Renal cortex interstitium (tissue), 15 donors: ENCODE measurements around the gene ZSCAN30. TPM values are rescaled to one million over a fixed set of nuclear protein-coding genes. Genes with fewer than 3 reads are reported as not detected.

Experiments used
- DNase-seq, 11 donors: peaks; one replicate each; pipeline ENCODE4 v3.0.0-alpha.2; 2013; ENCODE audit warnings: low read depth in 9 of 11, low spot score in 4 of 11; ENCODE audit errors: extremely low read depth in 1 of 11
- long read RNA-seq, 16 experiments: transcript quantifications; one replicate each; lab custom pipeline, GENCODE V29; 2026
- polyA plus RNA-seq, 3 donors: library from polyadenylated mRNA; unstranded; fragments of 120-200 nt; gene quantifications; one replicate each; pipeline ENCODE4 v1.2.1, GENCODE V29; 2013; ENCODE audit not compliant: insufficient read length in 3 of 3

Gene ZSCAN30
- polyA plus RNA-seq: 10 to 100 TPM; 36.3 to 56.6 (median 48.7) TPM
- long read RNA-seq, donor 1, partial matches to known transcripts: 0 of 1 reads
- long read RNA-seq, donor 1, other reads (novel, unspliced or antisense): 0 of 1 reads
- long read RNA-seq, donor 2, partial matches to known transcripts: 5 of 7 reads
- long read RNA-seq, donor 2, other reads (novel, unspliced or antisense): 0 of 7 reads
- long read RNA-seq, donor 3, full-length matches to known transcripts: 9 of 23 reads
- long read RNA-seq, donor 3, partial matches to known transcripts: 14 of 23 reads
- long read RNA-seq, donor 3, other reads (novel, unspliced or antisense): 0 of 23 reads
- long read RNA-seq, donor 4, transcript ZSCAN30-206 (1 exons, 2,028 nt): major isoform, 18 of 46 reads
- long read RNA-seq, donor 4, partial matches to known transcripts: 18 of 46 reads
- long read RNA-seq, donor 4, other reads (novel, unspliced or antisense): 9 of 46 reads
- long read RNA-seq, donor 5: 0 reads
- long read RNA-seq, donor 6, full-length matches to known transcripts: 18 of 25 reads
- long read RNA-seq, donor 6, partial matches to known transcripts: 7 of 25 reads
- long read RNA-seq, donor 6, other reads (novel, unspliced or antisense): 0 of 25 reads
- long read RNA-seq, donor 7, full-length matches to known transcripts: 9 of 9 reads
- long read RNA-seq, donor 7, partial matches to known transcripts: 0 of 9 reads
- long read RNA-seq, donor 7, other reads (novel, unspliced or antisense): 0 of 9 reads
- long read RNA-seq, donor 8: 0 reads
- long read RNA-seq, donor 9, full-length matches to known transcripts: 9 of 9 reads
- long read RNA-seq, donor 9, partial matches to known transcripts: 0 of 9 reads
- long read RNA-seq, donor 9, other reads (novel, unspliced or antisense): 0 of 9 reads
- long read RNA-seq, donor 10, full-length matches to known transcripts: 8 of 8 reads
- long read RNA-seq, donor 10, partial matches to known transcripts: 0 of 8 reads
- long read RNA-seq, donor 10, other reads (novel, unspliced or antisense): 0 of 8 reads
- long read RNA-seq, donor 11, full-length matches to known transcripts: 7 of 33 reads
- long read RNA-seq, donor 11, partial matches to known transcripts: 18 of 33 reads
- long read RNA-seq, donor 11, other reads (novel, unspliced or antisense): 8 of 33 reads
- long read RNA-seq, donor 12, full-length matches to known transcripts: 10 of 10 reads
- long read RNA-seq, donor 12, partial matches to known transcripts: 0 of 10 reads
- long read RNA-seq, donor 12, other reads (novel, unspliced or antisense): 0 of 10 reads
- long read RNA-seq, donor 13: 0 reads
- long read RNA-seq, donor 14, full-length matches to known transcripts: 4 of 4 reads
- long read RNA-seq, donor 14, partial matches to known transcripts: 0 of 4 reads
- long read RNA-seq, donor 14, other reads (novel, unspliced or antisense): 0 of 4 reads
- long read RNA-seq, donor 15, transcript ZSCAN30-206 (1 exons, 2,028 nt): major isoform, 6 of 6 reads
- long read RNA-seq, donor 15, partial matches to known transcripts: 0 of 6 reads
- long read RNA-seq, donor 15, other reads (novel, unspliced or antisense): 0 of 6 reads
- long read RNA-seq, donor 16, full-length matches to known transcripts: 48 of 130 reads
- long read RNA-seq, donor 16, partial matches to known transcripts: 34 of 130 reads
- long read RNA-seq, donor 16, other reads (novel, unspliced or antisense): 48 of 130 reads

DNA sequence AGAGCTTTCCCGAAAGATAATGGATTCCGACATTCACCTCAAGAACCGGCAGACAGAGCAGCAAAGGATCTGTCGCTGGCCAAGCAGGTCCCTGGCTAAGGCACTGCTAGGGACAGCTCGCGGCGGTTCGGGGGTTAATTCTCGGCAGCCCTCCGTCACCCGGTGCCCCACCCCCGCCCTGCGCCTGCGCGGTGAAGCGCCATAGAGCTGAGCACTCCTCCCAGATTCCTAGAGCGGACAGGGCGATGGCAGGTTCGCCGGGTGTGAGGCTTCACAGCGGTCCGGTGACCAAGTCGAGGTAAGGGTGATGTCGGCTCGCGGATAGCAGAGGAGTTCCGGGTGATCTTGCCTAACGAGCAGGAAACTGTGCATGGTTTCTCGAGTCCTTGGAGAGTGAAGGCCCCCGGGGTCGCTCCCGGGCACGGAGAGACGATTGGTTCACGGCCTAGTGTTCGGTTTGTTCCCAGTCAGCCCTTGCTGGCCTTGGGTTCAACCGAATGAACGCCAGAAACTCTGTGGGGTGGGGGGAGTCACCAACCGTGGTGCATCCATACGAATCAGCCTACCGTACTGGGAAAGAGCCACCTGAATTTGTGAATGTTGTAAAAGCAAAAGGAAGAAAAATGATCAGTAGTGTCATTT, at the start of gene ZSCAN30:
Gene ZSCAN30, minus strand, starts transcription at position 136 of the 642 bp plus-strand sequence. CDS start 25,877 bp downstream, outside the sequence.
- peak; percentile 90 to 95 (median 94) for DNase-seq

DNA sequence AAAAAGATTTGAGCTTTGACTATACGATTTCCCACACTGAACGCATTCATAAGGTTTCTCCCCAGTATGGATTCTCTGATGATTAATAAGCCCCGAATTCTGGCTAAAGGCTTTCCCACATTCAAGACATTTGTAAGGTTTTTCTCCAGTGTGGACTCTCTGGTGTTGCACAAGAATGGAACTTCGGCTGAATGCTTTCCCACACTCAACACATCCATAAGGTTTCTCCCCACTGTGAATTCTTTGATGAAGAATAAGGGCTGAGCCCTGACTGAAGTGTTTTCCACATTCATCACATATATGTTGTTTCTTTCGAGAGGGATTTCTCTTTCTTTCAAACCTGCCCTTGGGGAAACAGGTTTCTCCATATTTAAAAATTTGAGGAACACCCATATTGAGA, 47.3 kb upstream of the ZSCAN30 start:
- no peak for DNase-seq

DNA sequence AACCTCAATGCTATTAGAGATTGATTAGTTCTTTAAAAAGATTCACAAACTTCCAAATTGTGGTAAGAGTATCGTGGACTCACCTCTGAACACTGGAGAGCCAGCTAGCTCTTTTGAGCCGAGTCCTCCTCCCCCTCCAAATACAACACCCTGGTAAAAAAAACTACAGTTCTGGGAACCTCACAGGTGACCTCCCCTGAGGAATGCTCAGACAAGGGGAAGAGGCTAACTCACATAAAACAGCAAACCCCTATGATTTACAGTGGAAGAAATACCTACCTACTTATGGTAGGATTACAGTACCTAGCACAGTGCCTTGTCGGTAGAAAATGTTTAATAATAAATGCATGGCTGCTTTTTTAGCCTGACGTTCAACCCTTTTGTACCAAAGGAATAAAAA, 45.8 kb upstream of the ZSCAN30 start:
- peak in 1 of 11 donors; percentile 22 for DNase-seq

DNA sequence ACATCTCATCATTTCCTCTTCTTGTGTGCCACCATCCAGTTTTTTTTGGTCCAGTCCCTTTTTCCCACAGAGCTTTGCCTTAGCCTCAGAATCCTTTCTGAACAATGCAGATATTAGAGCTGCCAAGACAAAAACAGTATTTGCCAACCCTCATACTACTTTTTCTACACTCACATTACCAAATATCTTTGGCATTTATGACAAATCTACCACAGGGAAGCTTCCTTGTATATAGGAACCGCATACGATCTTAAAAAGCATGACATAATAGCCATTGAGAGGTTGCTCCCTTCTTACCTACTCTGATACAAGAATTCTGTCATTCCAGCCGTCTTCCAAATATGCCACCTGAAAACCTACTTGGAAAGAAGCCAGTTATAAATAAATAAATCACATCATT, 44.8 kb upstream of the ZSCAN30 start:
- DNase-seq: no peak

DNA sequence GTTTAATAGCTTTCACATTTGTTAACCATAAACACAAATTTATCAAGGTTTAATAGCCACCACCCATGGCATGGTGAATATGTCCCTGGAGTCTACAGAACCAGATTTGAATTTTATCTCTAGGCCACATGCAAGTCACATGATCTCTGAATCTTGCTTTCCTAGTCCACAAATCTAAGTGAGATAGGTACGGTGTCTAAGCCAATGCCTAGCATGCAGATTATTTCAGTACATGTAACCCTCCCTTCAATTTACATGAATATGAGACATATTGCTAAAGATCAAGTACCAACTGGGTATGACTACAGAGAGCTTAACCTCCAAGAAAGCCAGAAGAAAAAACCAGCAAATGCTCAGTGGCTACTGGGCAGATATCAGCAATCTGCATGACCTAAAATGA, 44.2 kb upstream of the ZSCAN30 start:
- DNase-seq: no peak

DNA sequence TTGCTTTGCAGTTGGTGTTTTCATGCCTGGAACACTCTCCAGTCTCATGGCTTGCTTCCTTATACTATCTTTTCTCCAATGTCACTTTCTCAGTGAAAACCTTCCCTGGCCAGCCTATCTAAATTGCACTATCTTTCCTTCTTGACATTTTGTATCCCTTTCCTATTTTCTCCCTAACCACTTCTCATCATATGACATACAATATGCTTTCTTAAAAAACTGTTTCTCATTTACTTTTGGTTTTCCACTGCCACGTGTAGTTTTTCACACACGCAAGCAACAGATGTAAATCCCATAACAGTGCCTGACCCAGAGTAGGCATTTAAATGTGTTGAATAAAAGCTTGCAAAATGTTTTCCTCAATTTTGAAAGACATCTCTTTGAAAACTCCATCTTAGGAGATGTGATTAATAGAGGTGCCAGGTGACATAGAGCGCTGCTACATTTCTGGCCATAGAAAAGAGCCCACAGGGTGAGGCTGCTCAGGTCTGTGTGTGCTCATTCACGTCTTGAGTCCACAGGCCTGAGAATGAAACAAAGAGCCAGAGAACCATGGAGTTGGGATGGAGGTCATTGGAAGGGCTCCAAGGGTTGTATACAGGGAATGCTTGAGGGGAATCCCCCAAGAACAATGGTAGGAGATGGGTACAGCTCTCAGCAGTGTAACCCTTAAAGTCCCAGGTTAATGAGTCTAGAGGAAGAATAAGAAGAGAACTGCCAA, 41.5 kb upstream of the ZSCAN30 start:
- no peak for DNase-seq

DNA sequence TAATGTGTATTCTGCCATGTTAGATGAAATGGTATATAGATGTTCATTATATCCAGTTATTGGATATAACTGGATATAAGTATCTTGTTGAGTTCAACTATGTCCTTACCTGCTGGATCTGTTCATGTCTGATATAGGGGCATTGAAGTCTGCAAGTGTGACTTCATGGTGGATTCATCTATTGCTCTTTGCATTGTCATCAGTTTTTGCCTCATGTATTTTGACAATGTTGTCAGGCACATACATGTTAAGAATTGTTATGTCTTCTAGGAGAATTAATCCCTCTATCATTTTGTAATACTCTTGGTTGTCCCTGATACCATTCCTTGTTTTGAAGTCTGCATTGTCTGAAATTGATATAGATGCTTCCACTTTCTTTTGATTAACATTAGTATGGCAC, 38.8 kb upstream of the ZSCAN30 start:
- no peak for DNase-seq

DNA sequence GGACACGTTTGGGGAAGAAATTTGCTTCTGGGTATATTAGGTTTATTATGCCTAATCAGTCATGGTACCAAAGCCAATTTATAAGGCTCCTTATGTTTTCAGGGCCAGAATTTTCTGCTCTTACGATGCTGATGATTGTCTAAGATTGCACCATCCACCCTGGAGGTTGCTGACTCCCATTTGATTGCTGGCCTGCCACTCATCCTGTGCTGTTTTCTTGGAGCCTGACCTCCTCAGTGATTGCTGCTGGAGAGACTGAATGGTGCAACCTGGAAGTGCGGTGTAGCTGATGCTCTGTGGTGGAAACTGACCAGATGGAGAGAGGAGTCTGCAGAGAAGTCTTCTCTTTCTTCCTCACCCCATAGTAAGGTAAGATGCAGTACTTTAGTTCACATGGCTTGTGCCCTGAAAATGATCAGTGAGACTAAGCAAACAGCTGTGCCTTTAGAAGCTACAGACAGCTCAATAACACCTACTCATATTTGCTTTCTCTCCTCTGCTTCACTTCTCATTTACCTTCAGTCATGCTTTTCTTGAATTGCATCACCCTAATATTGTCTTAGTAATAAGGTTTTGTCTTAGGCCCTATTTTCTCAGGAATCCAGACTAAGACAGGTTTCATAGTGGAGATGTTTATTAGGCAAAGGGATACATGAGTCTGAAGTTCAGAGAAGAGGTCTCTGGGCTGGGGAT, 36.8 kb upstream of the ZSCAN30 start:
- DNase-seq: no peak

DNA sequence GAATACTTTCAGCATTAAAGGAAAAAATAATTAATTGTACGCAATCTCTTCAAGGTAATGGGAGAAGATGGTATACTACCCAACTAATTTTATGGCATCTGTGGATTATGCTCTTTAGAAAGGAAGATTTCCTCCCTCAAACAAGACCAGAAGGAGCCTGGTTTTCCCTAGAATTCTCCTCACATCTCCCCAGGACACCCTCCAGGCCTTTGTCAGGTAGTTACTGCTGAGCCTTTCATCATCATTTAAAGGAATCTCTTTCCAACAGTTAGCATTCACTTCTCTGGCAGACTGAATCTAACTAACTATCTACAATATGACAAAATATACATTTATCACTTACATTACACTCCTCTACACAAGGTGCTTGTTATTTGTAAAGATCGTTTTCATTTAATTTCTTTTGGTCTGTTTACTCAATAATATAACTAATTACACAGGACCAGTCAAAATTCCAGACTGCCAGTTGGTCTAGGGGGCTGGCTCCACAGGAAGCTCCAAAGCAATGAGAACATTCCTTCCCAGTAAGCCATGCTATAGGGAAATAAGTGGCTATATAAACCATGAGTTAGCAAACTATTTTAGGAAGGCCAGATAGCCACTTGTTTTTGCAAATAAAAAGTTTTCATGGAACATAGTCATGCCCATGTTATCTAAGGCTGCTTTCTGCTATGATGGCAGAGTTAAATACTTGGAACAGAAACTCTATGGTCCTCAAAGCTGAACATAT, 35.1 kb upstream of the ZSCAN30 start:
- no peak for DNase-seq

DNA sequence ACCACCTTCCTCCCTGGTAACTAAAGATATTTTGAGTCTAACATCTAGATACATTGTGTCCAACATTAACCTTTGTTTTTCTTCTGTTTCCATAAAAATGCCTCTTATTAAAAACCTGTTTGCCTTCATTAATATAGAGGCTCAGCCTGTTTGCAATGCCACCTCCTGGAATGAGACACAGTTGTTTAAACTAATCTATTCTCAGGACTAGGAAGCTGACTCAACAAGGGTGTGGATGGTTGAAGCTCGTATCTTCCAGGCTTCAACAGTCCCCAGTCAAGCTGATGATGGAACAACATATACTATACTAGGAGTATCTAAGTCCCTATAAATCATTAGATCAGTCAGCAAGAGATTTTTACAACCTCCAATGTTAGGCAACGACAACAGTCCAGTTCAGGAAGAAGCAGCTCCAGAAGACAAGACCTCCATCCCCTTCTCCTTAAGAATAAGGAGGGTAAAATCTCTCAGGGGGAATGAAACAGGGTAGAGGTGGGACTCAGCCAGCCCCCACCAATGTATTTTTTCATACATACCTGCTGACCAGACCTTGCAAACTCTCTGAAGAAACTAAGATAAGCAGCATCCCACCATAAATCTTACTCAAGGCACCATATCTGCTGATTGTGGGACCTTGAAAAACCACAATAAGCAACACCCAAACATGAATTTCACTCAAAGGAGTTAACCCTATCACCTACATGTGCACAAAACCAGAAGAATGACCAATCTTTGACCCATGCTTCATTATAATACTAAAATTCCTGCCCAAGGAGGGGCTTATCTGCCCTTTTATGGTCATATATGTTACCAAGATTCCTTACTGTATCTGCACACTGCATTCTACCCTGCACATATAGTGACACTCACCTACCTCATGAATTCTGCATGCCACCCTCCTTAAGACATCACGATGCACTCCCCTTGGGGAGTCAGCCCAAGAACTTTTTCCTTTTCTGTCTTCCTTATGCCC, 32.7 kb upstream of the ZSCAN30 start:
- DNase-seq: no peak

DNA sequence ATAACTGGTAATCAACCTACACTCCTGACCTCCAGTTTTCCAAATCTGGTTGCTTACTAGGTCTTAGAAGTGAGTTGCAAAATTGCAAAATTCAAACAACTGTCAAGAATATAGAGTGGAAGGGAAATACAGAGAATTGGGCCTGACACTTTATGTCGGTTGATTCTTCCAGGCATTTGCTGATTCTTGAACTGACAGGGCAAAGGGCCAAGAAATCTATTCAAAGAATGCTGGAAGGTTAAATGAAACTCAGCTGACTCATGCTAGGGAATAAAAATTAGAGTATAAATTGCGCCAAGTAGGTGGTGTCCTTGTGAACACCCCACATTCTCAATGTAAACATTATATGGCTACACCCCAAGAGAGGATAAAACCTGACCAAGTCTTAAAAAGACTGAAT, 21.5 kb upstream of the ZSCAN30 start:
- DNase-seq: no peak

DNA sequence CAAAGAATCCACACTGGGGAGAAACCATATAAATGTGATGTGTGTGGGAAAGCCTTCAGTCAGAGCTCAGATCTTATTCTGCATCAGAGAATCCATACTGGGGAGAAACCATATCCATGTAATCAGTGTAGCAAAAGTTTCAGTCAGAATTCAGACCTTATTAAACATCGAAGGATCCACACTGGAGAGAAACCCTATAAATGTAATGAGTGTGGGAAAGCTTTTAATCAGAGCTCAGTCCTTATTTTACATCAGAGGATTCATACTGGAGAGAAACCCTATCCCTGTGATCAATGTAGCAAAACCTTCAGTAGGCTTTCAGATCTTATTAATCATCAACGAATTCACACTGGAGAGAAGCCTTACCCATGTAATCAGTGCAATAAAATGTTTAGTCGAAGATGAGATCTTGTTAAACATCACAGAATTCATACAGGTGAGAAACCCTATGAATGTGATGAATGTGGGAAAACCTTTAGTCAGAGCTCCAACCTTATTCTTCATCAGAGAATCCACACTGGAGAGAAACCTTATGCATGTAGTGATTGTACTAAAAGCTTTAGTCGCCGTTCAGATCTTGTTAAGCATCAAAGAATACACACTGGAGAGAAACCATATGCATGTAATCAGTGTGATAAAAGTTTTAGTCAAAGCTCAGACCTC, 16.7 kb upstream of the ZSCAN30 start:
- no peak for DNase-seq

DNA sequence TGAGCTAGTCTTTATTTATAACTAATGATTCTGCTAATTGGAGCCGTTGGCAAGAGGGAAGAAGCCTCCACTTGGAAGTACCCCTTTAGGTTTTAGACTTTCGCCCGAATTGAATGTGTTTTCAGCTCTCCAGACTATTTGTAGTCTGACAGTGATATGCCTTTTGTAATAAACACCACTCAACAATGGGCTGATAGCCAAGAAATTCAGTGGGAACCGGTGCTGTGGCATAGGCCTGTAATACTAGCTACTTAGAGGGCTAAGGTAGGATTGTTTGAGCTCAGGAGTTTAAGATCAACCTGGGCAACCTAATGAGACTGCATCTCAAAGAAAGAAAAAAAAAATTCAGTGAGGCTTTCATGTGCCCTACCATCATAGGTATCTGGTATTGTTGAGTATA, 13.6 kb upstream of the ZSCAN30 start:
- no peak for DNase-seq

DNA sequence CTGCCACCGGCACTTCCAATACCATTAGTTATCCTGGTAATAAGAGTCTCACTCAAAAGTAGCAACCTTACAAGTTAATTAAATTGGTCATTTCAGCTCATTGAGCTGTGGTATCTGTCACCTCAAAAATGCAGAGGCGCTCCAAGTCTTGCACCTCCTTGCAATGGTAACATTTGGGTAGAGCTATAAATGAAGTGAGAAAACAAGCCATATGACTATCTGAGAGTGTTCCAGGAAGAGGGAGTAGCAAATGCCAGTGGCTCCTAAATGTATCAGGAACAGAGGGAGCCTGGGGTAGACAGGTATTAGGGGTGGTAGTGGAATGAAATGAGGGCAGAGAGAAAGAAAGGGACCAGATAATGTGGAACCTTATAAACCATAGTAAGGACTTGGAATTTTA, 6.0 kb upstream of the ZSCAN30 start:
- no peak for DNase-seq

DNA sequence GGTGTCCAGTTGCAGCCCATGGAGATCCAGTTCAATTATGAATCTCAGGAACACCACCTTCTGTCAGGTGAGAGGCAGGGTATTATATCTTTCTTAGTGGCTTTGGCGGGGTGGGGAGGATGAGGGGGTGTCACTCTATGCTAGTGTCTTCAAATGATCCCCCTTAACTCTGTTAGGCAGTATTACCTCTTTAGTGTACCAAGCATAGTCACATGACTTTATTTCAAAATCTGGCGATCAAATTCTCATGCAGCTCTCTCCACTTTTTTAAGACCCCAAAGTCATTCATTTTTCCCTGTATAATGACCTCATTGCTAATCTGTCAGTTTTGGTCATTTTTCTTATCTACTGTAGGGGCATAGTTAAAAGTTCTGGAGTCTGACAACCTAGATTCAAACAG, 1.1 kb upstream of the ZSCAN30 start:
- no peak for DNase-seq
